GDM1 (cell line): ENCODE results near the gene FAM107B.

Experiments
- DNase-seq: peaks from one replicate; lab custom pipeline; 2025; lab: John Stamatoyannopoulos, UW

The FAM107B gene

DNA sequence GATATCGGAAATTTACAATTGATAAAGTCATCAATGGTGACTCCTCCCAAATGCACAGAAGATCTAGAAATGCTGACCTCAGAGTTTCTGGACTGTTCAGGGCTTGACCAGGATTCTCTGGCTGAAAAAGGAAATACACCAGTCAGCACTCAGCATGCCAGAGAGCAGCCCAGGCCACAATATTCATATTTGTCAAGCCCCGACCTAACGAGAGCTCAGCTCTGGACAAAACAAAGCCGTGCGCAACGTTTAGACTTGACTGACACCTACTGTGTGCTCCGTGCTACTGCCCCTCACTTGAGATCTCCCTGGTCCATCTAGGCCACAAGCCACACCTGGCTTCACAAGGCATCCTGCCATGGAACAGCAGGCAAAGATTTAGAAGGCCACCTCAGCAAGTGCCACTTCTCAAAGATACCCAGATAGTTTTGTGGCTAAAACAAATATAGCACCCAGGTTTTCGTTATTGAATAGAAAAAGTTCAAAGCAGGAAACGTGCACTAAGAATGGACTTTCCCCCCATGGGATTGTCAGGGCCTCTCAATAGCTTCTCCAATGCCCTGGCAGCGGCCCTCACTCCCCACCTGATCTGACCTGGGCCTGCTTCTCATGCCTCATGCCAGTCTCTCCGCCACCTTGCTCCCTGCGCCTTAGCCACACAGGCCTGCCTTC is 218.3 kb downstream of the FAM107B start:
- no peak for DNase-seq

DNA sequence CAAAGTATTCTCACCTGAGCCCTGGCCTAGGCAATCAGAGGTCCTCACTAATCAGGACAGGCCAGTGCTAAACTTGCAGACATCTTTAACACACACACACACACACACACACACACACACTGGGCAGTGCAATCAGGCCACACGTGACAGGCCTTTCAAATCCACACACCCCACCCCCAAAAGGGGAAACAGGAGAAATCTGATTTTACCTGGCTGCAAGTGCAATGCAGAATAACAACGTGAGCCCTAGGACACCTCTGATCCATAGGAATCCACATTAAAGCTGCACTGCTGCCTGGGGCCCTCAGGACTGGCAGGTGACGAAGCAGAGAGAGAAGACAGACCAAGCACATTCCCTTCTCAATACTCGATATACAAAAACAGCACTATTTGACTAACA is 218.9 kb downstream of the FAM107B start:
- DNase-seq, result no peak

DNA sequence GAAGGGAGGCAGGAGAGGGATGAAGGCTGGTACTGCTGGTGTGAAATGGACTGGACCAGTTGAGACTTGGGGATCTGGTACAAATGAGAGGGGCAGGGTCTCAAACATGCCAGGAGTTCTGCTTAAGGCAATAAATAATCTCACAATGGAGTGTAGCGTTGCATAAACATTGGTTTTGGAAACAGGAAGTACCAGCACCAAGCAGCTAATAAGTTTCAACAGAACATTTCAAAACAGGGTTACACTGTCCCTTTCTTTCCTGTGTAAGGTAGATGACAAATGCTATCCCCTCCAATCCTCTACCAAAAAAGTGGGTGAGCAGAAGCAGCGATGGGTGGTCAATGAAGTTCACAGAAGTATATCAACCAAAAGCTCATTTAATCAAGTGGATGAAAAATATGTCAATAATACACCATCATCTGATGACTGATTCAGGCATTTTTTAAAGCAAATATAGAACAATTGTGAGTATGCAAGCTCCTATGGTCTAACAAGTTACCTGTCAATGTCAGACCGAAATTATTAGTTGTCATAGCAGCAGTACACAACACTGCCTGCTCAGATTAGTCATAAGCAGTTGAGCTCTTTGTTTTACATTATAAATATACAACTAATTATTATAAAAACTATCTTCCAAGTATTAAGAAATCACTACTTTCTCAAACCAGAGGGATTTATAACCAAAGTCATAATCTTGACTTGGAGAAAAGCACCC is 220.0 kb downstream of the FAM107B start:
- no peak for DNase-seq

DNA sequence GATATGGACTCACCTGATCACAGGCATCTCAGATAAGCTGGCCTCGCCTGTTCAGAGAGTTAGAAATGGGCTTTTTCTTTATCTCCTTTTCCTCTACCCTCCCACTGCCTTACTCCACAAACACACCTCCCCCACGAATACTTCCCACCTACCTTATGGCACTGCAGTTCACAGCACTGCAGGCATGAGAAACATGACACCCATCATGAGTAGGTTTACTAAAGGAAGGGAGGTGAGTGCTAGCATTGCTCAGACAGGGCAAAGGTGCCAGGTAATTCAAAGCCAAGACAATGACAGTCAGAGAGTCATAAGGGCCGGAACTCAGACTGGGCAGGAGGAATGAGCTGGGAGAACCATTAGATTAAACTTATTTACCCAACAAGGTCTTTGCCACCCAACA is 220.6 kb downstream of the FAM107B start:
- DNase-seq, result no peak

DNA sequence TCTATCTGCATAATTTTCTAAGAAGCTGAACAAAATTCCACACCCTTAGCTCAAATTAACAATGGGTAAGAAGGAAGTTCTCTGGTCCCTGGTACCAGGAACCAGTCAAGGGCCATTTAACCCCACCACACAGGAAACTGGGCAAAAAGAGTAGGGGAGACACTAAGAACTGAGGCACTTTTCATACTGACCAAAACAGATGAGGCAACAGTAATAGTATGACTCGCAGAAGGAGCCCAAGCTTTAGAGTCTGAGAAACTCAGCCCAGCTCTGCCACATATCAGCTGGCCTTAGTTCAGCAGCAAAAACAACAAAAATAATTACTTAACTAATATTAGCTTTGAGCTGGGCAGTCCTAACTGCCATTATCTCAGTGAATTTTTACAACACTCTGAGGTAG is 221.2 kb downstream of the FAM107B start:
- DNase-seq, result no peak

DNA sequence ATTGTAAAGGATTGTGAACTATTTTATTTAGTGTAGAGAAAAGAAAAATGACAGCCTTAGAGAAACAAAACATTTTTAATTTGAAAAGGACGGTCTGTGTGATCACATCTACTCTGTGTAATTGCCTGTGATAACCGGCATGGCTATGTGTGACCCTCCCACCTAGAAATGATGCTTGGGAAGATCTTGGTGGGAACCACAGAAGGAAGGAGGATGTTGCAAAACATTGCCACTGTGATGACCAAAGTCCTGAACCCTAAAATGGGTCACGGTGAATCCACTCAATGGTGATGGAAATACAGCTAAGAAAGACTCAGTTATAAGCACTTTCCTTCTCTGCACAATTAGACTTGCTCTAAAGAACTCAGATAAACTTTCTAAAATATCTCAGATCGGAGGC is 222.7 kb downstream of the FAM107B start:
- no peak for DNase-seq

DNA sequence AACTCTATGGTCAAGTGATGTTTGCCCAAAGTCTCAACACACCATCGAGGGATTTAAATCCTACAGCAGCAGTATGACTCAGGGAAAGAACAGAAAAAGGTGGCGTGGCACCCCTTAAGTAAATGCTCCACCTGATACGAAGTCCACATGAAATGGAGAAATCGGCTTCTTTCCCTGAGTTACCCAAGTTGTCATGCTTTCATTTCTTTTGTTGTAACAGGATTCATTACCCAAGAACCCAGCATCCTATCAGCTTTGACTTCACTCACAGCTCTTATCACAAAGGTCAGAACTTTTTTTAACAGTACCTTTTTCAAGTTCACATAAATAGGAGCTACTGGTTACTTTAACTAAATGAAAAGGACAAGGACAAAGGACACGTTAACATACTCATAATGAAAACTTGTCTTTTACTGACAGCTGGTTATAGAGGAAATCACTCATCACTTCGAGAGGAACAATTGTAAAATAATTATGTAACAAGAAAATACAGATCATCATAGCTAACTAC is 224.2 kb downstream of the FAM107B start:
- DNase-seq, result no peak

DNA sequence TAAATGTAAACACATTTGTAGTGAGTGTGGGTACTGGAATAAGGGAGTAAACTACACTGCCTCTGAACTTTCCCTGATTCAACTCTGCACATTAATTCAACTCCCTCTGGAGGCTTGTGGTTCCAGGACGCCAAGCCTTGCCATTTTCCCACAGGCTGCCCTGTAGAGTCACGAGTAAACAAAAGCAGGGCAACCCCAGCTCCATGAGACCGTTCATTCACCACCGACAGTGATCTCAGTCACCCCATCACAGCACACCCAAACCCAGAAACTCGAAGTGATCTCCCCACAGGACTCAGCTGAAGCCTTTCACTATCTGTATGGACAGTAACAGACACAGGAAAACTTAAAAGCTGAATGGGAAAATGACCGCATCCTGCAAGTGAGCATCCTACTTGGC is 225.2 kb downstream of the FAM107B start:
- DNase-seq, result no peak

DNA sequence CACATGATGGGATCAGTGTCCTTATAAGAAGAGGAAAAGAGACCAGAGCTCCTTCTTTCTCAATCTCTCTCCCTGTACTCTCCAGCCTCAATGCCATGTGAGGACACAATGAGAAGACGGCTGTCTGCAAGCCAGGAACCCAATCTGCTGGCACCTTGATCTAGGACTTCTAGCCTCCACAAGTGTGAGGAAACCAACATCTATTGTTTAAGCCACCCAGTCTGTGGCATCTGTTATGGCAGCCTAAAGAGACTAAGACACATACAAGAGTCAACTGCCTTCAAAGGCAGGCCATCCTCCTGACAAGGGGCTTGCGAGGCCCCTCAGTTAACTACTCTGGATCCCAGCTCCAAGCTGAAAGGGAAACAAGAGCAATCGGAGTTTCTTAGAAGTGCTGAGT is 225.7 kb downstream of the FAM107B start:
- no peak for DNase-seq

DNA sequence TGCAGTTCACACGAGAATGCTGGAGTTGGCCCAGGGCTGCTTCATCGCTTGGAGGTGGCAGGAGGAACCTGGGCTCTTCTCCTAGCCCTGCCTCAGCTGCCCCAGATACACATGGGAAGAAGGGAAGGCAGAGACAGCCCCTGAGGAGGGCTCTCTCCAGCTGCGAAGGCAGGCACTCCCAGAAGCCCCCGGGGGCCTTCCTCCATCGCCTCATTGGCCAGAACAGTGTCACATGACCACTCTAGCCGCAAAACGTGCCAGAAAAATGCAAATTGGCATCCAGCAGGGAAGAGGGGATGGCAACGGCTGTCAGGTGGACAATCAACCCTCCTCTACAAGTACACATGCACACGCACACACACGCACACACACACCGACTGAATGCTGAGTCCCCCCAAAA is 226.2 kb downstream of the FAM107B start:
- no peak for DNase-seq

DNA sequence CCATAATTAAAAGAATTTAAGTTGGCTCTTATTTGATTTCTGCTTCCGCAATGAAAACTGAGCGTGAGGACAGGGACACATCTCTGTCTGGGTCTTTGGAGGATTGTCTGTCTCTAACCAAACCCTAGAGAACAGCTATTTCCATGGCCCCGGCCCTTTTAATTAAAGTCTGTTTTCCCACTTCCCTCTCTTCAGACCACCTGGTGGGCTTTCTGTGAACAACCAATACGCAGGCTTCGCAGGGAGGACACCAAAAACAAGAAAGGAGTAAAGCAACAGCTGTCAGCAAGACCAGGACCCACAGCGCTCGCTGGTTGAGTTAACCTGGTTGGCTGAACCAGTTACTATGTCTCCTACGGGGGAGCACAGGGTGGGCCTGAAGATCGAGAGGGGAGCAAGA is 226.9 kb downstream of the FAM107B start:
- DNase-seq, result no peak

DNA sequence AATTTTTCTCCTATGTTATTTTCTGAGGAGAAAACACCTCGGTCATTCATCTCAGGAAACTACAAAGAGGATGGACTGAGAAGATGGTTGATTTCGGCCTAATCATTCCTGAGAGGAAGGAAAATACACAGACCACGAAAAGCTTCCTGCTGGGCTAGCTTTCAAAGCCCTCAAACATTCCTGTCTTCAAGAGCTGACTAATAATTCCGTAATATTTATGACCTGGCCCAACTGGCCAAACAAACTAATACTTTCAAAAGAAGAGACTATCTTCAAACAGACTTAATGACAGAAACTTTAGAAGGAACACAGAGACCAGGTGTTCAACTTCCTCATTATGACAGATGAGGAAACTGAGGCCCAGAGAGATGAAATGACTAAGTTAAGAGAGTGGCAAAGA is 228.9 kb downstream of the FAM107B start:
- no peak for DNase-seq

DNA sequence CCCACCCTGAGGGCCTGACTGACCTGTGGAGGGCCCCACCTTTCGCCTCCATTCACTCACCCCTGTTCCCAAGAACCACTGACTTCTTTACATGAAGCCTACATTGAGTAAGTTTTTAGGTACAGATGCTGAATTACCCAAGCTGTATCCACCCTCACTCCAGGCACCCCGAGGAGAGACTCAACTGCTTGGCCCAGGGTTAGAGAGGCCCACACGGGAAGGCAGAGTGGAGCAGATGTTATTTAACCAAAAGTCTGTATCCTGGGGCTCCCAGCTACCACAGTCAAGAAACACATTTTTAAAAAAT is 230.8 kb downstream of the FAM107B start:
- no peak for DNase-seq

DNA sequence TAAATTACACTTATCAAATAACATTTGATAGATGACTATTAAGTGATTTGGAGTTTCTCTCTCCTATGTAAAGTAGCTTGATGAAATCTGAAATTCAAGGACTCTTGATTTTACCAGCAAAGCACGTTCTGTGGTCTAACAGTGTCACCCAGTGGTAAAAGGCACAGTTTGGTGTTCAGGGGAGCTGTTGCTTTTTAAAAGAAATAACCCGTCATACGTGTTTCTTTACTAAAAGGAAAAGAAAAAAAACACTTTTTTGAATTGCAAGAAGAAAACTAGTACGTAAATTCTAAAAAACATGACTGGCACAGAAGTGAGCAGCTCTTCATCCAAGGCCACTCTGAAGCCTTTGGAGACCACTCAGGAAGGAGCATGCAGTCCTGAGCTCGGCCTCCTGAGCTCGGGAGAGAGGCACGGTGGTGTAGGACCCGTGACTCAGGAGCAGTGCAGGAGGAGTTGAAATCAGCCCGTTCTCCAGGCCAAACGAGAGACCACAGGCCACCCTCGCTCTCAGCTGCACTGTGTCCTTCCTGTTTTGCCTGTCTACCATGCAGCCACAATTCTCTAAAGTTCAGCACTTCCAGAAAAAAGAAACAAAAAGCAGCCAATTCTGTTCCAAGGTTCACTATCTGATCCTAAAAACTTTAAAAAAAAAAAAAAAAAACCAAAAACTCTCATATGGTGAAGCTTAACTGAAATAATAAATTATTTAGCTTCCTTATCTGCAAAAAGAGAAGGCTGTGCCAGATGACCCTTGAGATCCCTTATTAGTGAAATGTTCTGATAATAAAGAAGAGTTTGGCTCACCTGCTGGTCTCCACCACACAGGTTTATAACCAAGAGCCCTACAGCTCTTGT is 231.4 kb downstream of the FAM107B start:
- peak; percentile 53 for DNase-seq

DNA sequence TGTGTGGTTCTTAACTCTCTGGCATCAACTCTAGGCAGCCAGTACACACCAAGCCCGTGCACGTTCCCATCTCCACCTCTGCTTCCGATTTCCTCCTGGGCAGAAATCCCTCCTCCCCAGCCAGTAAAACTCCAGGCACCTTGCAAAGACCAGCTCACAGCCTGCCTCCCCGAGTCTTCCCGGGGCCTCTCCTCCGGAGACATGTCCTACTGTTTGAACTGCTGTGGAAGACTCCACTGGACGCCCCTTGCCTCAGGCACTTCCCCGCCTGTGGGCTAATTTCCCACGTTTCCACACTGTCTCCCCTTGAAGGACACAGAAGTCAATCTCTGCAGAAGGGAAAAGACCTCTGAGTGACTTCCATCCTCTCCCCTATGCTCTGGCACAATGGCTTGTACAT is 233.3 kb downstream of the FAM107B start:
- no peak for DNase-seq

DNA sequence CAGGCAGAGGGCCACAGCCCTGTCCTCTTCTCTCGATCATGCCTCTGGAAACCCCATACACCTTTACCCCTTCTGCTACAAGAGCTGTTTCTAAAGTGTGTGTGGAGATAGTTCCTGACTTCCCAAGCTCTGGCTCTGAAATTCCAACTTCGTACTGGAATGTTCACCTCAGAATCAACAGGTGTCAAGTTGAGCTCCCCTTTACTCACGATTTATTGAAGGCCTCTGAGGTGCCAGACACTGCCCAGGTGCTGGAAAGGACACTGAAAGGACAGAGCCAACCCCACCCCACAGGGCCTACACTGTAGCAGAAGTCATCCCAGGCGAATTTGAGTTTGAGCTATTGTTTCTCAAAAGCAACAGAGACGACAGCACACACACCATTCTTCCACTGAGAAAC is 234.1 kb downstream of the FAM107B start:
- no peak for DNase-seq

DNA sequence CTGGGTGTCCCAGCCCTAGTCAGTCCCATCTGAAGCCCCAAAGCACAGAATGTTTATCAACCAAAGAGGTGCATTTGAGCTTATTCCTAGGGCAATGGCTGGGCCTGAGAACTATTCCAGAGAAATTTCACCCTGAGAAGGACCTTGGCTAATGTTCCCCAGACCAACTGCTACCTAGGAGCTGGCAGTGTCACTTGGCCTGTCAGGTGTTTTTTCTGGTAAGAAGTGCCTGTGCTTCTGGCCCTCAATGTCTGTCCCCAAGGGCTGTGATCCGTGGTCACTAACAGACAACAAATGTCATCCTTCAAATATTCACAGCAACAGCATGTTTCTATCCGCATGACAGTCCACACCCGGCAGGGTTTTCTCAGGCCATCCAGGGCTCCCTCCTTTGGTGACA is 234.6 kb downstream of the FAM107B start:
- no peak for DNase-seq

DNA sequence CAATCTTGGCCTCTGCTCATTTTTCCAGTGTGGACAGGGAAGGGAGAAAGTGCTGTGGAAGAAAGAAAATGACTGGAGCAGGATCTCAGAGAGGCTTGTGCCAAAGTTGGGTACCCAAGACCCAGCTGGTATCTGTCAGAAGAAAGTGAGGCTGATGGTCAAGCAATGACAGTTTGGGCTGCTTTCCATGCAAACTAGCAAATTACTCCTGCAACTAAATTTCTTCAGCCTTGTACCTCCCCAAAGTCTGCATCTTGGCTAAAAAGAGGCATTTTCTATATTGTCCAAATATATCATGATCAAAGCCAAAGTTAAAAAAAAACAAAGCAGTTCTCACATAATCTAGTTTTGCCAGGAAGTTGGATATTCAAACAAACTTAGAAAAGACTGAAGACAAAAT is 235.5 kb downstream of the FAM107B start:
- no peak for DNase-seq

DNA sequence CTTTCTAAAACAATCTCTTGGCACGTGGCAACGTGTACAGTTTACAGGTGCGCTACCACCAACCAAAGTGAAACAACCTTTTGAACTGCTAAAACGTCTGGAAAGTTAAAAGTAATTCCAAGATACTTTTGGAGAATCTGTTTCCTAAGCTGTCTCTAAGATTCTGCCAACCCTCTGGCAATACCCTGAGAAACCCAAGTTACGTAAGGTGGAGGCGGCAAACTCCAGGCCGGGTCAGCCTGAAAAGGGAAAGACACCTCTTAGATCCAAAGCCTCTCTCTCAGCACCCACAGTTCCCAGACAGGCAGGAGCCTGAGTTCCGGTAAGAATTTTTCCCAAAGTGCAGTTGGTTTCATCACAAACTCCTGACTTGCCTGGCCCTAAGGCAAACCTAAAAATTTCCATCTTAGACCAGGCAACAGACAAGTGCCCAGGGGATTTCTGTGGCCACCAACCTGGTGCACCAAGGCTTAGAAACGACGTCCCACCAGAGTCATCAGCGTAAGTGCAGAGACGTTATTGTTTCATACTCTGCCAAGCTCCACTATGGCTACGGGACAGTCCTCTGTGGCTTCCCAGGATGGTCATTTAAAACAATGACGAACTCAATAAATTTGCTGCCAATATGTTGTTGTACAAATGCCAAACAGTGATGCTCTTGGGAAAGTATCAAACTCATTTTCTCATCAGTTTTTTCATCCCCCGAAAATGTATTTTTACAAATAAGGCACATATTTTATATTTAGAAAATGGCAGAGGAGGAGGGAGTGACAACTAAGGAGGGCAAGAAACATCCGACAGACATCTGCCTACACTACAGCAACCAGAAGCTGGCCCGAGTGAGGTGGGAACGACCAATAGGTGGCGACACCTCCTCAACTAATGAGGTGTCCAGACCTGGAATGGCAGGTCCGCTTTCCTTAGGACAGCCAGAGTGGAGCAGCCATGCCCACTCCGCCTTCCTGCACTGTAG is 238.2 kb downstream of the FAM107B start:
- peak; percentile 40 for DNase-seq

DNA sequence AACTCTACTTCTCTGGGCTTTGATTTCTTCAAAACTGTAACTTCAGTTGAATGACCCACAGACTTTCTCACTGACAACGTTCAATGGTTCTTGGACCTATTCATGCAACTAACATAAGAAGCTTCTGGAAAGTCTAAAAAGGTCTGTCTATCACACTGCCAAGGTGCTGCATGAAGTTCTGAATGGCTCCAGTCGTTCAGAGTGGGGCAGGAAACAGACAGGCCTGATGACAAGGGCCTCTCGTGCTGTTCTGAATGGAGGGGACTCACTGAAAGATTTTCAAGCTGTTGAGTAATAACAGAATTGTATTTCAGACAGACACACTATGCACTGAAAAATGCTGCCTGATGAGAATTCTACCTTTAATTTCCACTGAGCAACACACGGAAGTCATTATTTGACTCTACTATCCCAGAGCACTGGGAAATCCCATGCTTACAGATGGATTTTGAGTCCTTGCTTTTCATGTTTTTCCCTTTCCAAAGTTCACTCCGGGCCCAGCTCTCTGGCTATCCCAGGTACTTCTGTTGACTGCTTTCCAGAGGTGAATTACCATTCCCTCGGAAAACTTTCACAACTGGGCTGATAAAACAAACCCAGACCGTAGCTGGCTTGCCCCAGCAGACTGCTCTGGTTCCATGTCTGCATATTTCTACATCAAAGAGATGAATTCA is 239.1 kb downstream of the FAM107B start:
- no peak for DNase-seq

DNA sequence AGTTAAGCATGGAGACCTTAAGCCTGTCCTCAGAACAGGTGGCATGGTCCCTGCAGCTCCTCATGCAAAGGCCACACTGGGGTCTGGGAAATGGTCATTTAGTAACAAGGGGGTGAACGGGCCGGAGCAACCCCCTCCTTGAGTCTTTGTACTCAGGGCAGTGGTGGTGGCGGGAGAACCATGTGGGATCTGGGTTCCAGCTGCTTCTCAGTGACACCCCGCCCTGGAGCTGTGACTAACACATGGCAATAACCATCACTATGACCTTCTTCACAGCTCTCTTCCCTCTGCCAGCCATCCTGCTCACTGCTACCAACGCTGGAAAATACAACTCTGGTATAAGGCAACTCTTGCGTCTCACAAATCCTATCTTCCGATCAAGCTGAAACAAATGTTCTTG is 240.5 kb downstream of the FAM107B start:
- DNase-seq, result no peak
